GM12872 (cell line): ENCODE data around the gene NOCT.

Experiments used
- CTCF ChIP-seq: IDR thresholded peaks from 3 replicates; pipeline ENCODE4 v1.5.1; 2011; ENCODE audit warnings: low read depth, mild to moderate bottlenecking, low read length, moderate library complexity; ENCODE audit not compliant: insufficient read depth

Gene NOCT

GRCh38 chr4:139027776-139028175 is 12.2 kb downstream of the NOCT start:
- TF ChIP-seq CTCF, result no peak

GRCh38 chr4:139028191-139028661 is 12.6 kb downstream of the NOCT start:
- TF ChIP-seq CTCF, result no peak

- peak; percentile 90 for TF ChIP-seq CTCF
These were observed 15.1 kb downstream of the NOCT start for GRCh38 chr4:139030614-139031235.

DNA sequence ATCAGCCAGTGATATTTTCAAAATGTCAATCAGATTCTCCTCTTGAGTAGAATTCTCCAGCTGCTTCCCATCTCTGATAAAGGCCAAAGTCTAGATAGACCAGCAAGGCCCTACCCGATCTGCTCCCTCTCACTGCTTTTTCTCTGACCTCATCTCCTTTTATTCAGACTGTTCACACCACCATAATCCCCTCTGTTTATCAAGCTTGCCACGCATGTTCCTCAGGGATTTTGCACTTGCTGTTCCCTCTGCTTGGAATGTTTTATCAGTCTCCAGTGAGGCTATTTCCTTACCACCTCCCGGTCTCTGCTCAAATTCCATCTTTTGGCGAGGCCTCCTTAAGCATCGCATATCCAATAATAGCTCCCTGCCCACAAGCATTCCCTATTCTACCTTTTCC is 20.1 kb downstream of the NOCT start:
- TF ChIP-seq CTCF, result no peak

- TF ChIP-seq CTCF, result no peak
These were observed 21.3 kb downstream of the NOCT start for GRCh38 chr4:139036885-139037284.

DNA sequence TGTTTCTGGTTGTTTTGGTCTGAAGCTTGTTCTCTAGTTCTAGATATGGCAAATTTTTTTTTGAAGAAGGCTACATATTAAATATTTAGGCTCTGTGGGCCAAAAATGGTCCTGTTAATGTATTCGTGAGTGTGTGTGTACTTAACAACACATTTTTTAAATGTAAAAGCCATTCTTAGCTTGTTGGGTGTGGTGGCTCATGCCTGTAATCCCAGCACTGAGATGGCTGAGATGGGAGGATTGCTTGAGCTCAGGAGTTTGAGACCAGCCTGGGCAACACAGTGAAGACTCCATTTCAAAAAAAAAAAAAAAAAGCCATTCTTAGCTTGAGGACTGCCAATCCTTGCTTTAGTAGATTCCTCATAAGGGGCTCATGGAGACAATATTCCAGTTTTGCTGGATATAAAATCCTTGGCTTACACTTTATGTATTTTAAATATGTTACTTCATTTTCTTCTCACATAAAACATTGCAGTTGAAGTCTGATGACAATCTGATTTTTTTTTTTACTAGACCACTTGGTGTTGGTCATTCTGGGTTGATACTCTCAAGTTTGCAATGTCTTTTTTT is 23.4 kb downstream of the NOCT start:
- TF ChIP-seq CTCF, result no peak

GRCh38 chr4:139042981-139043460 is 27.4 kb downstream of the NOCT start:
- TF ChIP-seq CTCF, result no peak
